H1 (cell line): ENCODE results near the gene CORT.

ENCODE experiments used
- ATF3 ChIP-seq: IDR thresholded peaks from 2 replicates; pipeline ENCODE4 v1.6.1; 2011; ENCODE audit warnings: low read depth, mild to moderate bottlenecking, low read length; ENCODE audit not compliant: insufficient read depth
- CEBPB ChIP-seq: IDR thresholded peaks from 2 replicates; pipeline ENCODE4 v1.6.1; 2012; ENCODE audit warnings: low read depth, low read length
- CTCF ChIP-seq, 3 experiments: IDR thresholded peaks; 1 replicate in 2 of 3; 2 replicates in 1 of 3; pipeline versions ENCODE4 v1.5.1 to v1.6.1; 2011; ENCODE audit warnings: low read length in 3 of 3, mild to moderate bottlenecking in 3 of 3, inconsistent platforms in 2 of 3, low read depth in 1 of 3, moderate library complexity in 1 of 3; ENCODE audit not compliant: insufficient read depth in 1 of 3; ENCODE audit errors: control extremely low read depth in 1 of 3

- no peak for TF ChIP-seq CEBPB
- TF ChIP-seq CTCF (IDR thresholded peaks at IDR 0.05; ENCODE audit: control extremely low read depth in 1 of 3, insufficient read depth in 1 of 3, low read depth in 1 of 3, low read length in 3 of 3), result no peak
- no peak for TF ChIP-seq ATF3
Observed at GRCh38 chr1:10431070-10431730, 18.6 kb upstream of the CORT start.
